ENCODE results near the gene BFAR.

DNA sequence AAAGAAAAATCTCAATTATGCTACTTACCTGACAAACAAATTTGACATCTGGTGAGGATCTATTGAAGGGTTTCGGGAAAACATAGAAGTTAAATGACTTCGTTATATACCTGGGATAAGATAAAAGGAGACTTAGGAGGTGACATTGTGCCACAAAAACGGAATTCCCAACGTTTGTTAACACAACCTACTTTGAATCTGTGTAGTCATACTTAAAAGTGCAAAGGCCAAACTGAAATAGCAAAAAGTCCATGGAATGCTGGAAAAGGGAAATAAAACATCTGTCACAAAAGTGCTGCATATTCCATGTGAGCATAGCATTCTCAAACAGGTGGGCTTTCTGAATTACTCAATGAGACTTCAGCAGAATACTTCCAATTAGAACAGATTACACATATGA lies 5.7 kb upstream of the BFAR start:
- TF ChIP-seq, protein P1, sequence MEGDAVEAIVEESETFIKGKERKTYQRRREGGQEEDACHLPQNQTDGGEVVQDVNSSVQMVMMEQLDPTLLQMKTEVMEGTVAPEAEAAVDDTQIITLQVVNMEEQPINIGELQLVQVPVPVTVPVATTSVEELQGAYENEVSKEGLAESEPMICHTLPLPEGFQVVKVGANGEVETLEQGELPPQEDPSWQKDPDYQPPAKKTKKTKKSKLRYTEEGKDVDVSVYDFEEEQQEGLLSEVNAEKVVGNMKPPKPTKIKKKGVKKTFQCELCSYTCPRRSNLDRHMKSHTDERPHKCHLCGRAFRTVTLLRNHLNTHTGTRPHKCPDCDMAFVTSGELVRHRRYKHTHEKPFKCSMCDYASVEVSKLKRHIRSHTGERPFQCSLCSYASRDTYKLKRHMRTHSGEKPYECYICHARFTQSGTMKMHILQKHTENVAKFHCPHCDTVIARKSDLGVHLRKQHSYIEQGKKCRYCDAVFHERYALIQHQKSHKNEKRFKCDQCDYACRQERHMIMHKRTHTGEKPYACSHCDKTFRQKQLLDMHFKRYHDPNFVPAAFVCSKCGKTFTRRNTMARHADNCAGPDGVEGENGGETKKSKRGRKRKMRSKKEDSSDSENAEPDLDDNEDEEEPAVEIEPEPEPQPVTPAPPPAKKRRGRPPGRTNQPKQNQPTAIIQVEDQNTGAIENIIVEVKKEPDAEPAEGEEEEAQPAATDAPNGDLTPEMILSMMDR (conservative IDR thresholded peaks at IDR 0.05 in 1 of 2, IDR thresholded peaks at IDR 0.05 in 1 of 2; ENCODE audit: low read depth in 1 of 2, low read length in 2 of 2), result no peak
- TF ChIP-seq EZH2 (IDR thresholded peaks at IDR 0.05; ENCODE audit: low read length, missing control alignments), result no peak

Measured in fibroblast of lung (primary cell).